Prostate gland (tissue), 2 donors: ENCODE measurements around the gene IBA57. TPM values are rescaled to one million over a fixed set of nuclear protein-coding genes. Genes with fewer than 3 reads are reported as not detected.

ENCODE experiments used
- DNase-seq: peaks from one replicate; pipeline ENCODE4 v3.0.0-alpha.2; 2019; ENCODE audit warnings: low spot score
- H3K27ac ChIP-seq, 2 donors: fragments of 200-600 bp; sonication (generic); 2 replicates each; pipeline ENCODE4 v1.5.1; 2017 to 2019
- H3K27me3 ChIP-seq: fragments of 200-600 bp; sonication (generic); replicated peaks from 2 replicates; pipeline ENCODE4 v1.5.1; 2019; ENCODE audit not compliant: insufficient read depth
- H3K36me3 ChIP-seq, 2 donors: fragments of 200-600 bp; sonication (generic); 1 replicate in 1 of 2; 2 replicates in 1 of 2; pipeline versions ENCODE4 v1.5.1 to v1.8.1; 2017 to 2019
- H3K4me1 ChIP-seq: fragments of 200-600 bp; sonication (generic); replicated peaks from 2 replicates; pipeline ENCODE4 v1.5.1; 2019
- H3K4me3 ChIP-seq, 2 donors: fragments of 200-600 bp; sonication (generic); 2 replicates each; pipeline ENCODE4 v1.5.1; 2017 to 2019
- H3K9me3 ChIP-seq: fragments of 200-600 bp; sonication (generic); 2 replicates; pipeline ENCODE4 v1.5.1; 2017
- CTCF ChIP-seq, 4 experiments: fragments of 200-600 bp in 2 of 4; fragments of 450-650 bp in 2 of 4; sonication (generic) in 2 of 4; IDR thresholded peaks; 1 replicate in 3 of 4; 2 replicates in 1 of 4; pipeline ENCODE4 v1.5.1; 2016 to 2019; ENCODE audit warnings: antibody characterized with exemption in 4 of 4, mild to moderate bottlenecking in 2 of 4, moderate library complexity in 2 of 4
- POLR2A ChIP-seq: fragments of 450-650 bp; IDR thresholded peaks from one replicate; pipeline ENCODE4 v1.6.1; 2016; ENCODE audit warnings: antibody characterized with exemption, mild to moderate bottlenecking
- POLR2AphosphoS5 ChIP-seq: sonication (generic); formaldehyde crosslinking; IDR thresholded peaks from one replicate; pipeline ENCODE4 v1.6.1; 2017; ENCODE audit warnings: antibody characterized with exemption
- WGBS: methylation state at CpG from one replicate; pipeline ENCODE4 v1.1.5; 2018; 5-methylcytosine and 5-hydroxymethylcytosine counted together
- intact Hi-C: fragments of 100-400 bp; cut with DNase I; formaldehyde crosslinking; loops from one replicate; pipeline ENCODE4 v1.14.2; 2022
- total RNA-seq, 2 donors: library from RNA; depleted of rRNA; stranded (reverse); fragments of >200 nt; gene quantifications; one replicate each; pipeline ENCODE4 v1.1.0, GENCODE V29; 2016

IBA57 gene
- total RNA-seq, 2 donors from 2014 or later, result 5.6 to 17.4 TPM

DNA sequence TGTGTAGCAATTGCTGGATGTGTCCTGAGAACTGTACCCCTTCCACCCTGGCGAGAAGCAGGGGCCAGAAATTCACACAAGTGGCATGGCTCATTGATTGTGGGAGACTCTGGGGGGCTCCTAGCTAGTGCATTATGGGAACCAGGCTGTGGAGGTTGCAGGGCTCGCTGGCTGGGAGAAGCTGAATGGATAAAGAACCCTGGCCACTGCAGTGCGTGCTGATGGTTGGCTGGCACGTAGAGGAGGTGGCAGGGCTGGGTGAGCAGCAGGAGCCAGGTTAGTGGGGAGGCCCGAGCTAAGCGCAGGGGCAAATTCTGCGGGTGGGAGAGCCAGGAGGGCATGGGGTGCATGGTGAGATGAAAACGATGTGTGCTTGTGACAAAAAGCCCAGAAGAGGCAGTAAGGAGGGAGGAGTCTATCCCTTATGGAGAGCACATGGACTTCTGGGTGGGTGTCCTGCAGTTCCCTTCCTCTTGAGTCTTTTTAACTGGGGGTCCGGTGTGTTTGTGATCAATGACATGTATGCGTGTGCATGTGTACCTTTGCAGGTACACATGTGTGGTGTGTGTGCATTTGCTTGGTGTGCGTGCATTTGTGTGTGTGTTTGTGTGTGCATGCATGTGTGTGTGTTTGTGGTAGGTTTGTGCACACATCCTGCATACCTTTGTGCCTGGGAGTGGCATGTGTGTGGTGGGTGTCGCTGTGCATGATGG lies 22.0 kb upstream of the IBA57 start:
- no peak for DNase-seq
- H3K36me3 ChIP-seq, result no peaks in the 10 kb centered on the region
- TF ChIP-seq CTCF (IDR thresholded peaks at IDR 0.05), result no peak
- TF ChIP-seq POLR2A, result no peak
- TF ChIP-seq POLR2AphosphoS5, result no peak
- 87% methylated on average over 12 of the region's 12 CpGs for WGBS
- no peaks in the 10 kb centered on the region for H3K27me3 ChIP-seq
- intact Hi-C loops, result loop anchor here (10.0 kb wide), 1 partner anchor 131 kb away; no protein-coding TSS in a partner anchor
- peaks cover 9% of the 10 kb centered on the region for H3K4me1 ChIP-seq
- H3K9me3 ChIP-seq, result no peaks in the 10 kb centered on the region
- no peak overlapping the region for H3K27ac ChIP-seq
- H3K4me3 ChIP-seq, result no peak overlapping the region

GRCh38 chr1:228144193-228144992 lies 21.2 kb upstream of the IBA57 start:
- intact Hi-C loops, result loop anchor here (10.0 kb wide), 1 partner anchor 130 kb away; no protein-coding TSS in a partner anchor
- Histone ChIP-seq H3K27me3 (no peaks in the 10 kb centered on the region), H3K4me1 (peaks cover 9% of the 10 kb centered on the region), H3K36me3 (no peaks in the 10 kb centered on the region), H3K9me3 (no peaks in the 10 kb centered on the region), H3K27ac (no peak overlapping the region), H3K4me3 (no peak overlapping the region)
- TF ChIP-seq POLR2A (no peak), POLR2AphosphoS5 (no peak), CTCF (IDR thresholded peaks at IDR 0.05) (no peak)
- 77% methylated on average over 16 of the region's 16 CpGs for WGBS
- DNase-seq, result no peak

DNA sequence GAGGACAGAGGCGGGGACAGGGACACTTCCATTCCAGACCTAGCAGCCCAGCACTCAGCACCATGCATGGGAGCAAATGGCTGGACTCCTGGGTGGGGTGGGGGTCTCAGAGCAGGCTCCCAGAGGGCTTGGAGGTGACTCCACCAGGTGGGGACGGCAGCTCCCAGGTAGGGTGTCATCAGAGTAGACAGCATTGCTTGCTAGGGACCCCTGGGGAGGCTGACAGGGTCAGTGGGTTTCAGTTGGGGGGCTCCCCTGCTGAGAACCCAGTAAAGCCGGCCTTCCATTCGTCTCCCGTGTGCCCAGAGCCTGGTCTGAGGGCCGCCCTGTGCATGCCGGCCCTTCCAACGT lies 20.6 kb upstream of the IBA57 start:
- H3K9me3 ChIP-seq, result no peaks in the 10 kb centered on the region
- intact Hi-C loops, result loop anchor here (5.0 to 10.0 kb wide), 2 partner anchors 38 to 130 kb away; partner anchors contain the start of gene MRPL55
- H3K4me3 ChIP-seq, result no peak overlapping the region
- peaks cover 9% of the 10 kb centered on the region for H3K4me1 ChIP-seq
- no peak for TF ChIP-seq POLR2A
- 83% methylated on average over 8 of the region's 8 CpGs for WGBS
- no peaks in the 10 kb centered on the region for H3K27me3 ChIP-seq
- H3K27ac ChIP-seq, result no peak overlapping the region
- no peaks in the 10 kb centered on the region for H3K36me3 ChIP-seq
- no peak for DNase-seq

GRCh38 chr1:228145463-228146416 lies 19.9 kb upstream of the IBA57 start:
- no peak overlapping the region for H3K27ac ChIP-seq
- 90% methylated on average over 28 of the region's 31 CpGs for WGBS
- no peaks in the 10 kb centered on the region for H3K9me3 ChIP-seq
- H3K36me3 ChIP-seq, result no peaks in the 10 kb centered on the region
- intact Hi-C loops, result loop anchor here (5.0 to 10.0 kb wide), 2 partner anchors 38 to 129 kb away; partner anchors contain the start of gene MRPL55
- DNase-seq, result no peak
- no peak overlapping the region for H3K4me3 ChIP-seq
- peaks cover 9% of the 10 kb centered on the region for H3K4me1 ChIP-seq
- no peaks in the 10 kb centered on the region for H3K27me3 ChIP-seq
- TF ChIP-seq CTCF (IDR thresholded peaks at IDR 0.05), result no peak
- no peak for TF ChIP-seq POLR2A
- no peak for TF ChIP-seq POLR2AphosphoS5
